GM12891 (cell line): ENCODE data around the gene HAP1.

Source experiments
- PAX5 ChIP-seq: IDR thresholded peaks from 2 replicates; pipeline ENCODE4 v1.6.1; 2011; ENCODE audit warnings: low read length, moderate library complexity, mild to moderate bottlenecking; ENCODE audit not compliant: insufficient read depth, severe bottlenecking
- POLR2A ChIP-seq: IDR thresholded peaks from 2 replicates; pipeline ENCODE4 v1.6.1; 2011; ENCODE audit warnings: low read depth, low read length, control low read depth
- POLR2AphosphoS5 ChIP-seq: IDR thresholded peaks from 2 replicates; pipeline ENCODE4 v1.6.1; 2011; ENCODE audit warnings: low read depth, low read length, control low read depth
- POU2F2 ChIP-seq: IDR thresholded peaks from 2 replicates; pipeline ENCODE4 v1.6.1; 2011; ENCODE audit warnings: low read depth, mild to moderate bottlenecking, control low read depth, low read length, moderate library complexity
- SPI1 ChIP-seq: IDR thresholded peaks from 2 replicates; pipeline ENCODE4 v1.6.1; 2011; ENCODE audit warnings: low read depth, low read length, control low read depth
- TAF1 ChIP-seq: IDR thresholded peaks from 2 replicates; pipeline ENCODE4 v1.6.1; 2011; ENCODE audit warnings: low read depth, low read length, control low read depth

GRCh38 chr17:41707803-41708669 lies 26.4 kb downstream of the HAP1 start:
- TF ChIP-seq POLR2A = no peak
- TF ChIP-seq PAX5 = no peak
- no peak for TF ChIP-seq TAF1
- no peak for TF ChIP-seq POLR2AphosphoS5
- no peak for TF ChIP-seq SPI1
- TF ChIP-seq POU2F2 = no peak
